BLaER1 treated with 17β-estradiol and CSF1 and Interleukin-3, amounts not matched to agents 10 nM and 100 nM (cell line): ENCODE data around the gene TAAR9.

Experiments
- H3K27ac ChIP-seq, 11 experiments: shearing (Covaris generic); formaldehyde crosslinking; 2 replicates each; pipeline ENCODE4 v1.8.1; 2022
- H3K27me3 ChIP-seq, 11 experiments: shearing (Covaris generic); formaldehyde crosslinking; 2 replicates each; pipeline ENCODE4 v1.8.1; 2022
- H3K36me3 ChIP-seq, 11 experiments: shearing (Covaris generic); formaldehyde crosslinking; 2 replicates each; pipeline ENCODE4 v1.8.1; 2022
- H3K4me1 ChIP-seq, 10 experiments: shearing (Covaris generic); formaldehyde crosslinking; 2 replicates each; pipeline ENCODE4 v1.8.1; 2022
- H3K4me2 ChIP-seq, 11 experiments: shearing (Covaris generic); formaldehyde crosslinking; 2 replicates each; pipeline ENCODE4 v1.8.1; 2022
- H3K4me3 ChIP-seq, 10 experiments: shearing (Covaris generic); formaldehyde crosslinking; 2 replicates each; pipeline ENCODE4 v1.8.1; 2022
- H3K9ac ChIP-seq, 11 experiments: shearing (Covaris generic); formaldehyde crosslinking; 2 replicates each; pipeline ENCODE4 v1.8.1; 2022
- H3K9me3 ChIP-seq, 11 experiments: shearing (Covaris generic); formaldehyde crosslinking; replicated peaks in 1 of 11; 2 replicates each; pipeline ENCODE4 v1.8.1; 2022
- H4K20me1 ChIP-seq, 11 experiments: shearing (Covaris generic); formaldehyde crosslinking; 2 replicates each; pipeline ENCODE4 v1.8.1; 2022
- Cebpa-rat ChIP-seq, 11 experiments: shearing (Covaris generic); IDR thresholded peaks; 2 replicates each; pipeline ENCODE4 v1.8.1; 2022

The TAAR9 gene

GRCh38 chr6:132495604-132496079 is 42.4 kb upstream of the TAAR9 start:
- Histone ChIP-seq H3K27ac (peak overlapping the region in 6 of 11 experiments; percentile 5 to 47 (median 26); a peak in 8 of 22 replicates), H3K4me1 (peaks cover 26 to 97% (median 45%) of the 10 kb centered on the region in 10 experiments), H4K20me1 (peaks cover 0 to 100% (median 30%) of the 10 kb centered on the region in 11 experiments; a peak in 16 of 22 replicates), H3K27me3 (no peaks in the 10 kb centered on the region), H3K9me3 (peaks cover 5 to 29% (median 17%) of the 10 kb centered on the region in 11 experiments; a peak in 16 of 22 replicates), H3K36me3 (peaks cover 34 to 76% (median 57%) of the 10 kb centered on the region in 11 experiments), H3K9ac (peak overlapping the region in 5 of 11 experiments; percentile 1 to 26 (median 14); a peak in 3 of 22 replicates), H3K4me2 (peak overlapping the region; percentile 58 to 71 (median 64)), H3K4me3 (peak overlapping the region in 2 of 10 experiments; percentile 4 to 22; a peak in 3 of 20 replicates)
- TF ChIP-seq Cebpa-rat (IDR thresholded peaks at IDR 0.05) = no peak

- H3K9me3 ChIP-seq = peaks cover 5 to 29% (median 17%) of the 10 kb centered on the region in 11 experiments; a peak in 16 of 22 replicates
- H3K27me3 ChIP-seq = no peaks in the 10 kb centered on the region
- H3K9ac ChIP-seq = no peak overlapping the region
- peaks cover 44 to 80% (median 63%) of the 10 kb centered on the region in 11 experiments for H3K36me3 ChIP-seq
- no peak overlapping the region; a peak in 1 of 22 replicates for H3K27ac ChIP-seq
- H4K20me1 ChIP-seq = peaks cover 0 to 100% (median 20%) of the 10 kb centered on the region in 11 experiments; a peak in 16 of 22 replicates
- H3K4me1 ChIP-seq = peaks cover 24 to 97% (median 42%) of the 10 kb centered on the region in 10 experiments
- no peak overlapping the region for H3K4me3 ChIP-seq
- TF ChIP-seq Cebpa-rat (IDR thresholded peaks at IDR 0.05) = no peak
- peak overlapping the region; percentile 32 to 71 (median 62); a peak in 17 of 22 replicates for H3K4me2 ChIP-seq
These were observed 41.4 kb upstream of the TAAR9 start for GRCh38 chr6:132496519-132497180.

GRCh38 chr6:132498638-132499037 is 39.4 kb upstream of the TAAR9 start:
- no peaks in the 10 kb centered on the region for H3K27me3 ChIP-seq
- peaks cover 0 to 100% (median 16%) of the 10 kb centered on the region in 11 experiments; a peak in 12 of 22 replicates for H4K20me1 ChIP-seq
- H3K27ac ChIP-seq = peak overlapping the region in 4 of 11 experiments; percentile 2 to 41 (median 26); a peak in 3 of 22 replicates
- peaks cover 4 to 23% (median 9%) of the 10 kb centered on the region in 11 experiments; a peak in 14 of 22 replicates for H3K9me3 ChIP-seq
- H3K4me1 ChIP-seq = peaks cover 24 to 81% (median 42%) of the 10 kb centered on the region in 10 experiments
- no peak overlapping the region for H3K4me3 ChIP-seq
- peak overlapping the region in 5 of 11 experiments; percentile 21 to 80 (median 58); a peak in 9 of 22 replicates for H3K4me2 ChIP-seq
- H3K9ac ChIP-seq = no peak overlapping the region
- TF ChIP-seq Cebpa-rat (IDR thresholded peaks at IDR 0.05) = no peak
- H3K36me3 ChIP-seq = peaks cover 49 to 86% (median 66%) of the 10 kb centered on the region in 11 experiments

- Histone ChIP-seq H3K4me2 (peak overlapping the region in 5 of 11 experiments; percentile 30 to 80 (median 58); a peak in 12 of 22 replicates), H3K9me3 (peaks cover 0 to 12% (median 0%) of the 10 kb centered on the region in 11 experiments; a peak in 5 of 22 replicates), H3K4me3 (no peak overlapping the region), H4K20me1 (peaks cover 0 to 100% (median 25%) of the 10 kb centered on the region in 11 experiments; a peak in 19 of 22 replicates), H3K4me1 (peaks cover 19 to 81% (median 37%) of the 10 kb centered on the region in 10 experiments), H3K27me3 (no peaks in the 10 kb centered on the region), H3K36me3 (peaks cover 49 to 86% (median 59%) of the 10 kb centered on the region in 11 experiments), H3K27ac (peak overlapping the region in 2 of 11 experiments; percentile 2 to 34; a peak in 2 of 22 replicates), H3K9ac (peak overlapping the region in 1 of 11 experiments; percentile 14; a peak in 1 of 22 replicates)
- TF ChIP-seq Cebpa-rat (IDR thresholded peaks at IDR 0.05) = no peak
These were observed 38.3 kb upstream of the TAAR9 start for GRCh38 chr6:132499757-132500156.

- Histone ChIP-seq H4K20me1 (peaks cover 7 to 100% (median 53%) of the 10 kb centered on the region in 11 experiments; a peak in 19 of 22 replicates), H3K36me3 (peaks cover 43 to 98% (median 67%) of the 10 kb centered on the region in 11 experiments), H3K4me2 (peak overlapping the region in 2 of 11 experiments; percentile 19 to 70; a peak in 3 of 22 replicates), H3K9me3 (peaks cover 0 to 14% (median 6%) of the 10 kb centered on the region in 11 experiments; a peak in 7 of 22 replicates), H3K9ac (peak overlapping the region in 1 of 11 experiments; percentile 15; a peak in 1 of 22 replicates), H3K4me1 (peaks cover 0 to 81% (median 6%) of the 10 kb centered on the region in 10 experiments; a peak in 11 of 20 replicates), H3K27ac (no peak overlapping the region), H3K27me3 (no peaks in the 10 kb centered on the region), H3K4me3 (no peak overlapping the region)
- TF ChIP-seq Cebpa-rat (IDR thresholded peaks at IDR 0.05) = no peak
These were observed 33.3 kb upstream of the TAAR9 start for GRCh38 chr6:132504757-132505156.

- H3K4me2 ChIP-seq = peak overlapping the region in 2 of 11 experiments; percentile 19 to 70; a peak in 2 of 22 replicates
- TF ChIP-seq Cebpa-rat (IDR thresholded peaks at IDR 0.05) = no peak
- no peak overlapping the region for H3K27ac ChIP-seq
- H3K9ac ChIP-seq = peak overlapping the region in 1 of 11 experiments; percentile 15; a peak in 1 of 22 replicates
- peaks cover 0 to 81% (median 2%) of the 10 kb centered on the region in 10 experiments; a peak in 12 of 20 replicates for H3K4me1 ChIP-seq
- peaks cover 43 to 97% (median 65%) of the 10 kb centered on the region in 11 experiments for H3K36me3 ChIP-seq
- no peak overlapping the region for H3K4me3 ChIP-seq
- H4K20me1 ChIP-seq = peaks cover 7 to 100% (median 53%) of the 10 kb centered on the region in 11 experiments; a peak in 19 of 22 replicates
- peaks cover 0 to 14% (median 6%) of the 10 kb centered on the region in 11 experiments; a peak in 7 of 22 replicates for H3K9me3 ChIP-seq
- H3K27me3 ChIP-seq = no peaks in the 10 kb centered on the region
These were observed 32.9 kb upstream of the TAAR9 start for GRCh38 chr6:132505158-132505557.

GRCh38 chr6:132506461-132506860 is 31.6 kb upstream of the TAAR9 start:
- H3K36me3 ChIP-seq = peaks cover 35 to 84% (median 52%) of the 10 kb centered on the region in 11 experiments
- H3K9me3 ChIP-seq = peaks cover 0 to 14% (median 6%) of the 10 kb centered on the region in 11 experiments; a peak in 7 of 22 replicates
- H3K9ac ChIP-seq = no peak overlapping the region
- H3K27ac ChIP-seq = no peak overlapping the region
- no peaks in the 10 kb centered on the region for H3K27me3 ChIP-seq
- H3K4me2 ChIP-seq = peak overlapping the region in 2 of 11 experiments; percentile 17 to 70; a peak in 2 of 22 replicates
- no peak for TF ChIP-seq Cebpa-rat (IDR thresholded peaks at IDR 0.05)
- H3K4me1 ChIP-seq = peaks cover 10 to 81% (median 13%) of the 10 kb centered on the region in 10 experiments
- H4K20me1 ChIP-seq = peaks cover 7 to 100% (median 56%) of the 10 kb centered on the region in 11 experiments; a peak in 19 of 22 replicates
- H3K4me3 ChIP-seq = no peak overlapping the region
